Left ventricle myocardium inferior (tissue), 1 donor: Measurements from ENCODE around the gene ZNF446. TPM values are rescaled to one million over a fixed set of nuclear protein-coding genes. Genes with fewer than 3 reads are reported as not detected.
"Not testable (repeated sequence)": the region's sequence is repeated elsewhere in the genome, so short reads cannot be mapped to it uniquely, and the experiment has no call there.

Source experiments
- DNase-seq: peaks from one replicate; pipeline ENCODE4 v3.0.0-alpha.2; 2020
- H3K27ac ChIP-seq: fragments of 200-600 bp; replicated peaks from 2 replicates; pipeline ENCODE4 v1.8.0; 2021
- H3K27me3 ChIP-seq: fragments of 200-600 bp; 2 replicates; pipeline ENCODE4 v1.8.0; 2021; ENCODE audit warnings: low read depth
- H3K36me3 ChIP-seq: fragments of 200-600 bp; 2 replicates; pipeline ENCODE4 v1.8.0; 2021
- H3K4me1 ChIP-seq: fragments of 200-600 bp; 2 replicates; pipeline ENCODE4 v1.8.0; 2021
- H3K4me3 ChIP-seq: fragments of 200-600 bp; 2 replicates; pipeline ENCODE4 v1.8.0; 2021; ENCODE audit warnings: mild to moderate bottlenecking, moderate library complexity
- H3K9me3 ChIP-seq: fragments of 200-600 bp; replicated peaks from 2 replicates; pipeline ENCODE4 v1.8.0; 2021
- intact Hi-C: fragments of 100-400 bp; cut with micrococcal nuclease; formaldehyde crosslinking; loops from one replicate; pipeline ENCODE4 v1.11.0; 2022
- total RNA-seq: library from RNA; stranded (reverse); fragmentation: NEBNext Ultra II Directional; extraction: Animal tissue kit (Norgen Biotek cat#: 25700); gene quantifications from one replicate; pipeline ENCODE4 v1.2.1, GENCODE V29; 2021
- TF ChIP-seq, protein P1 (sequence below): fragments of 200-600 bp; IDR thresholded peaks from 2 replicates; pipeline ENCODE4 v1.8.0; 2021; ENCODE audit warnings: antibody characterized with exemption, mild to moderate bottlenecking, borderline replicate concordance
- donor health status: DM: no; HTN: yes; CAD: no; lungs with severe emphysema.

ZNF446 gene
- total RNA-seq, 1 donor from 2014 or later: 4.9 TPM

DNA sequence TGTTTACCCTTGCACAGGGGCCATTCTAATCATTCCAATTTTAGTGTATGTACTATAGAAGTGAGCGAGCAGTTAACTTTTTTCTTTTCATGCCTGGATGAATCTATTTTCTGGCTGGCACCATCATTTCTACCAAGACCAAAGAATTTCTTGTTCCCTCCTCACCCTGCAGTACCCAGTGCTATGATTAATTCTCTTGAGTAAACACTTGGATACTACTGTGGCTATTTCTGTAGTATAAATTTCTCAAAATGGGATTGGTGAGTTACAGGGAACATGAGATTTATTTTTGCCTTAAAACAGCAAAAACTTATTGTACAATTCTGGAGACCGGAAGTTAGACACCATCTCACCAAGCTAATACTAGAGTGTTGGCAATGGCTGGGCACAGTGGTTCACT is 7.6 kb downstream of the ZNF446 start:
- no peak overlapping the region for H3K27ac ChIP-seq

GRCh38 chr19:58484349-58484748 is 8.2 kb downstream of the ZNF446 start:
- H3K36me3 ChIP-seq: peaks cover 17% of the 10 kb centered on the region
- H3K4me1 ChIP-seq, H3K9me3 ChIP-seq, H3K27me3 ChIP-seq, H3K4me3 ChIP-seq, intact Hi-C loops, H3K27ac ChIP-seq, DNase-seq: not testable (repeated sequence)

More for the DNA sequence above, 7.6 kb downstream of the ZNF446 start:
- Histone ChIP-seq H3K4me3 (no peak overlapping the region), H3K9me3 (no peaks in the 10 kb centered on the region), H3K27me3 (no peaks in the 10 kb centered on the region), H3K36me3 (peaks cover 20% of the 10 kb centered on the region), H3K4me1 (no peaks in the 10 kb centered on the region)
- TF ChIP-seq, protein P1, sequence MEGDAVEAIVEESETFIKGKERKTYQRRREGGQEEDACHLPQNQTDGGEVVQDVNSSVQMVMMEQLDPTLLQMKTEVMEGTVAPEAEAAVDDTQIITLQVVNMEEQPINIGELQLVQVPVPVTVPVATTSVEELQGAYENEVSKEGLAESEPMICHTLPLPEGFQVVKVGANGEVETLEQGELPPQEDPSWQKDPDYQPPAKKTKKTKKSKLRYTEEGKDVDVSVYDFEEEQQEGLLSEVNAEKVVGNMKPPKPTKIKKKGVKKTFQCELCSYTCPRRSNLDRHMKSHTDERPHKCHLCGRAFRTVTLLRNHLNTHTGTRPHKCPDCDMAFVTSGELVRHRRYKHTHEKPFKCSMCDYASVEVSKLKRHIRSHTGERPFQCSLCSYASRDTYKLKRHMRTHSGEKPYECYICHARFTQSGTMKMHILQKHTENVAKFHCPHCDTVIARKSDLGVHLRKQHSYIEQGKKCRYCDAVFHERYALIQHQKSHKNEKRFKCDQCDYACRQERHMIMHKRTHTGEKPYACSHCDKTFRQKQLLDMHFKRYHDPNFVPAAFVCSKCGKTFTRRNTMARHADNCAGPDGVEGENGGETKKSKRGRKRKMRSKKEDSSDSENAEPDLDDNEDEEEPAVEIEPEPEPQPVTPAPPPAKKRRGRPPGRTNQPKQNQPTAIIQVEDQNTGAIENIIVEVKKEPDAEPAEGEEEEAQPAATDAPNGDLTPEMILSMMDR: no peak
- intact Hi-C loops: no loop called here
- no peak for DNase-seq

- DNase-seq: no peak
These were observed 15.2 kb downstream of the ZNF446 start for GRCh38 chr19:58491393-58491792.

GRCh38 chr19:58492265-58492664 is 16.1 kb downstream of the ZNF446 start:
- Histone ChIP-seq H3K4me3 (no peak overlapping the region), H3K9me3 (no peaks in the 10 kb centered on the region), H3K27ac (no peak overlapping the region), H3K27me3 (no peaks in the 10 kb centered on the region), H3K4me1 (no peaks in the 10 kb centered on the region), H3K36me3 (no peaks in the 10 kb centered on the region)
- TF ChIP-seq, protein P1: no peak
- no peak for DNase-seq
- intact Hi-C loops: no loop called here

More at GRCh38 chr19:58491393-58491792, 15.2 kb downstream of the ZNF446 start:
- H3K36me3 ChIP-seq: no peaks in the 10 kb centered on the region
- TF ChIP-seq, protein P1: no peak
- H3K4me3 ChIP-seq: no peak overlapping the region
- no peaks in the 10 kb centered on the region for H3K4me1 ChIP-seq
- H3K27ac ChIP-seq: no peak overlapping the region
- H3K27me3 ChIP-seq: no peaks in the 10 kb centered on the region
- H3K9me3 ChIP-seq: no peaks in the 10 kb centered on the region
- intact Hi-C loops: no loop called here

- intact Hi-C loops: no loop called here
- Histone ChIP-seq H3K36me3 (no peaks in the 10 kb centered on the region), H3K4me1 (peaks cover 26% of the 10 kb centered on the region), H3K27ac (no peak overlapping the region), H3K27me3 (no peaks in the 10 kb centered on the region), H3K9me3 (no peaks in the 10 kb centered on the region), H3K4me3 (no peak overlapping the region)
- TF ChIP-seq, protein P1: no peak
- DNase-seq: no peak
These were observed 21.6 kb downstream of the ZNF446 start for GRCh38 chr19:58497634-58498170.

DNA sequence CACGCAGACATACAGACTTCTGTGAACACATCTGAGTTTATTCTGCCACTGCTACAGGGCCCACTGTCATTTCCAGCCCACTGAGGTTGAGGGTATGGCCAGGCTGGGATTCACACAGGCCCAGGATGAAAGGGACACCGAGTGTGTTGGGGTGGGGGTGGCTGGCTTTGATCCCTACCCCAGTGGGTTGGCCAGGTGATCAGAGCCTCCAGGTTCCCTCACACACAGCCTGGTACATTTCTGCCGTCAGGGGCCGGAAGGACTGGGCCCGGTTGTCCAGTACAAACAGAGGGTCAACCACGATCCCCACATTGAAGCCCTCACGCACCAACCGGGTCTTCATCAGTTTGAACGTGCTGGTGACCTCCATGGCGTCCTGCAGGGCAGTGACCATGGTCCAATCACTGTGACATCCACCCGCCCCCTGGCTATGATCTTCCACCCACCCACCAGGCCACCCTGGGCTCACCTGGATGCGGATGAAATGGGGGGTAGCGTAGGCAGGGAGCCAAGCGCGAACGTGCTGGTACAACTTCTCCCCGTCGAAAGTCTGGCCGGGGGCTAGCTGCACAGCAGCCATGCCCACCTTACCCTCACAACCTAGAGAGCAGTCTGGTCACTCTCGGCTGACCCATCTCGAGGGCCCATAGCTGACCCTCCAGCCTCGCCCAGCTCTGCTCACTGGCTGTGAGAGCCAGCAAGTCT is 22.3 kb downstream of the ZNF446 start:
- Histone ChIP-seq H3K27ac (peak overlapping the region; percentile 82), H3K4me1 (peaks cover 26% of the 10 kb centered on the region), H3K36me3 (no peaks in the 10 kb centered on the region), H3K9me3 (no peaks in the 10 kb centered on the region), H3K27me3 (no peaks in the 10 kb centered on the region), H3K4me3 (peak overlapping the region; percentile 70)
- intact Hi-C loops: no loop called here
- TF ChIP-seq, protein P1: no peak
- peak; percentile 37 for DNase-seq
